Panc1 (cell line): ENCODE results near the gene IQCC. TPM values are rescaled to one million over a fixed set of nuclear protein-coding genes. Genes with fewer than 3 reads are reported as not detected.

Source experiments
- ATAC-seq: fragments of 200-7000 bp; cut with Tn5 transposase; 2 replicates; pipeline ENCODE4 v1.9.1; 2020; ENCODE audit warnings: mild to moderate bottlenecking, moderate library complexity
- BruUV-seq: library from RNA; stranded (reverse); fragments of 400-500 nt; replicated peaks from 2 replicates; lab custom pipeline; 2021; lab: Mats Ljungman, UMichigan
- CTCF ChIA-PET: fragments of 300-600 bp; sonication (Branson Sonifier 250); formaldehyde crosslinking; loops from one replicate; lab custom pipeline; 2022; ENCODE audit warnings: antibody characterized with exemption; lab: Charles Lee
- POLR2A ChIA-PET: fragments of 300-600 bp; sonication (Branson Sonifier 250); formaldehyde crosslinking; loops from one replicate; lab custom pipeline; 2022; ENCODE audit warnings: antibody characterized with exemption; lab: Charles Lee
- DNase-seq: peaks from one replicate; pipeline ENCODE4 v3.0.0-alpha.2; 2010; ENCODE audit warnings: low read depth, low spot score
- H3K27ac ChIP-seq: 2 replicates; pipeline ENCODE4 v1.5.1; 2011; ENCODE audit warnings: mild to moderate bottlenecking, low read length, inconsistent platforms
- H3K27me3 ChIP-seq: fragments of 200-500 bp; sonication (Bioruptor generic); 2 replicates; pipeline ENCODE4 v1.6.0; 2014; ENCODE audit warnings: low read length, inconsistent platforms; ENCODE audit not compliant: control insufficient read depth, insufficient read depth
- H3K36me3 ChIP-seq: fragments of 200-500 bp; sonication (Bioruptor generic); 2 replicates; pipeline ENCODE4 v1.5.1; 2014; ENCODE audit warnings: inconsistent platforms, mild to moderate bottlenecking, low read length, moderate library complexity; ENCODE audit not compliant: control insufficient read depth, insufficient read depth
- H3K4me1 ChIP-seq: 2 replicates; pipeline ENCODE4 v1.5.1; 2011; ENCODE audit warnings: inconsistent platforms, mild to moderate bottlenecking, low read length, moderate library complexity; ENCODE audit not compliant: control insufficient read depth, insufficient read depth
- H3K4me3 ChIP-seq, 2 experiments: 2 replicates each; pipeline ENCODE4 v1.5.1; 2011 to 2012; ENCODE audit warnings: low read depth in 2 of 2, low read length in 2 of 2, mild to moderate bottlenecking in 2 of 2, inconsistent platforms in 1 of 2, moderate library complexity in 1 of 2
- H3K9me3 ChIP-seq: fragments of 200-500 bp; sonication (Bioruptor generic); 2 replicates; pipeline ENCODE4 v1.5.1; 2014; ENCODE audit warnings: low read depth, mild to moderate bottlenecking, inconsistent platforms, low read length, moderate library complexity; ENCODE audit not compliant: control insufficient read depth, insufficient read depth
- CTCF ChIP-seq: fragments of 450-650 bp; IDR thresholded peaks from 2 replicates; pipeline ENCODE4 v1.5.1; 2017; ENCODE audit warnings: mild to moderate bottlenecking
- POLR2AphosphoS5 ChIP-seq: IDR thresholded peaks from 2 replicates; pipeline ENCODE4 v1.6.1; 2012; ENCODE audit warnings: mild to moderate bottlenecking, low read depth, low read length, moderate library complexity
- REST ChIP-seq, 2 experiments: IDR thresholded peaks; 2 replicates each; pipeline ENCODE4 v1.6.1; 2011 to 2012; ENCODE audit warnings: low read depth in 2 of 2, control low read depth in 1 of 2, low read length in 1 of 2, mild to moderate bottlenecking in 1 of 2, moderate library complexity in 1 of 2; ENCODE audit not compliant: insufficient read depth in 1 of 2
- SIN3A ChIP-seq: IDR thresholded peaks from 2 replicates; pipeline ENCODE4 v1.6.1; 2012; ENCODE audit warnings: low read depth, mild to moderate bottlenecking, low read length, moderate library complexity, borderline replicate concordance; ENCODE audit not compliant: insufficient read depth
- TCF7L2 ChIP-seq: IDR thresholded peaks from 2 replicates; pipeline ENCODE4 v1.6.1; 2011; ENCODE audit warnings: mild to moderate bottlenecking, low read depth, low read length, inconsistent platforms
- in situ Hi-C: cut with HindIII; loops from 2 replicates; pipeline ENCODE4 v1.10.0; 2016; ENCODE audit warnings: low sequenced_read_pairs, low pct_unique_long_range_greater_than_20kb
- intact Hi-C: fragments of 100-400 bp; cut with micrococcal nuclease; formaldehyde crosslinking; loops from one replicate; pipeline ENCODE4 v1.10.0; 2022; ENCODE audit not compliant: unreplicated experiment
- total RNA-seq: library from RNA; stranded (reverse); gene quantifications from one replicate; pipeline ENCODE4 v1.2.1, GENCODE V29; 2021; ENCODE audit not compliant: unreplicated experiment

The IQCC gene
- total RNA-seq, 1 experiment from 2014 or later: 4.4 TPM

- no peaks in the 10 kb centered on the region for H3K9me3 ChIP-seq
- ChIA-PET POLR2A (interaction anchor here (0.5 to 0.7 kb wide), 3 partner anchors 10 to 260 kb away, joined by 3 to 4 read pairs (median 4); no protein-coding TSS in a partner anchor), CTCF (interaction anchor here (0.5 kb wide), 1 partner anchor 15 kb away, joined by 3 read pairs; no protein-coding TSS in a partner anchor)
- ATAC-seq: peak; percentile 27
- intact Hi-C loops (no loop called here), in situ Hi-C loops (no loop called here)
- peaks cover 51% of the 10 kb centered on the region for H3K4me1 ChIP-seq
- TF ChIP-seq CTCF (no peak), POLR2AphosphoS5 (no peak; the same call in 1 of the 2 replicates), TCF7L2 (no peak), SIN3A (no peak), REST (IDR thresholded peaks at IDR 0.05; ENCODE audit: insufficient read depth in 1 of 2, low read depth in 2 of 2, low read length in 1 of 2) (no peak)
- no peaks in the 10 kb centered on the region for H3K27me3 ChIP-seq
- no peak for DNase-seq
- H3K4me3 ChIP-seq: peak overlapping the region; percentile 60 to 71
- no TSS peak for BruUV-seq
- H3K27ac ChIP-seq: peak overlapping the region; percentile 81
- no peaks in the 10 kb centered on the region for H3K36me3 ChIP-seq
Measured at GRCh38 chr1:32201011-32201855, 4.2 kb upstream of the IQCC start.

- Histone ChIP-seq H3K27me3 (no peaks in the 10 kb centered on the region), H3K4me3 (peak overlapping the region; percentile 63 to 90), H3K4me1 (peaks cover 28% of the 10 kb centered on the region), H3K27ac (peak overlapping the region; percentile 77), H3K9me3 (no peaks in the 10 kb centered on the region), H3K36me3 (no peaks in the 10 kb centered on the region)
- ATAC-seq: peak; percentile 32
- no peak for DNase-seq
- intact Hi-C loops: no loop called here
- ChIA-PET CTCF (interaction anchor here (0.6 kb wide), 1 partner anchor 54 kb away, joined by 3 read pairs; no protein-coding TSS in a partner anchor), POLR2A (no interaction called here)
- TF ChIP-seq REST (IDR thresholded peaks at IDR 0.05; ENCODE audit: insufficient read depth in 1 of 2, low read depth in 2 of 2, low read length in 1 of 2) (no peak), SIN3A (no peak), POLR2AphosphoS5 (no peak), CTCF (no peak), TCF7L2 (no peak)
- in situ Hi-C loops: no loop called here
- BruUV-seq: no TSS peak
Measured at GRCh38 chr1:32204943-32205361, 519 bp upstream of the IQCC start.
